ENCODE results near the gene MALAT1.

MALAT1 gene

GRCh38 chr11:65540290-65541092 is 41.6 kb downstream of the MALAT1 start:
- DNase-seq: no peak

GRCh38 chr11:65541093-65541982 is 42.5 kb downstream of the MALAT1 start:
- no peak for DNase-seq

- DNase-seq: no peak
Measured at GRCh38 chr11:65542738-65543390, 44.0 kb downstream of the MALAT1 start.

- no peak for DNase-seq
Measured at GRCh38 chr11:65545853-65546216, 47.0 kb downstream of the MALAT1 start.

- DNase-seq: peak; percentile 75
Measured at GRCh38 chr11:65546217-65546958, 47.5 kb downstream of the MALAT1 start.

- DNase-seq: no peak
Measured at GRCh38 chr11:65547446-65548125, 48.7 kb downstream of the MALAT1 start.

GRCh38 chr11:65548395-65548794 is 49.5 kb downstream of the MALAT1 start:
- DNase-seq: no peak

- DNase-seq: no peak
Measured at GRCh38 chr11:65549096-65549495, 50.3 kb downstream of the MALAT1 start.

GRCh38 chr11:65551572-65552387 is 52.9 kb downstream of the MALAT1 start:
- no peak for DNase-seq

- DNase-seq: no peak
Measured at GRCh38 chr11:65552388-65552951, 53.6 kb downstream of the MALAT1 start.

GRCh38 chr11:65553301-65554001 is 54.6 kb downstream of the MALAT1 start:
- DNase-seq: peak; percentile 64

GRCh38 chr11:65554057-65554818 is 55.4 kb downstream of the MALAT1 start:
- DNase-seq: no peak

GRCh38 chr11:65554842-65555430 is 56.1 kb downstream of the MALAT1 start:
- DNase-seq: no peak

- no peak for DNase-seq
Measured at GRCh38 chr11:65555693-65556231, 56.9 kb downstream of the MALAT1 start.
